GM12875 (cell line): ENCODE data around the gene GALNT13.

Experiments
- H3K4me3 ChIP-seq: one replicate; pipeline ENCODE4 v1.5.1; 2011; ENCODE audit warnings: low read depth, low read length, control low read depth
- CTCF ChIP-seq: IDR thresholded peaks from 2 replicates; pipeline ENCODE4 v1.5.1; 2011; ENCODE audit warnings: low read depth, mild to moderate bottlenecking, control low read depth, inconsistent platforms, low read length, moderate library complexity, borderline replicate concordance; ENCODE audit not compliant: insufficient read depth

Gene GALNT13

DNA sequence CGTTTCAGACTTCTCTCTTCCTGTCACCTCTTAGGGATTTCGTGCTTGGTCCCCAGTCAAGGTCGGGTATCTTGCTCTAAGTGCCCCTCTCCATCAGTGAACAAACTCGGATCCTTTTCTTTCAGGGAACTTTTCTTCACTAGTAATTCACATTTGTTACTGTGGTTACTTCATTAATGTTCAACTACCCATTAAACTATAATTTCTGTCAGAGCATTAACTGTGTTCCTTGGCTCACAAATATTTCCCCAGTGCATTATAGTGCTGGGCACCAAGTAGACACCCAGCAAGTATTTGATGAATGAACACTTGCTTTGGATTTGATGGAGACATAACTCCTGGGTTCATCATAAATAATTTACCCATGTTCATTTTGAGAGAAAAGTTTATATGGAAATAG is 617.1 kb downstream of the GALNT13 start:
- no peak overlapping the region for H3K4me3 ChIP-seq
- no peak for TF ChIP-seq CTCF

DNA sequence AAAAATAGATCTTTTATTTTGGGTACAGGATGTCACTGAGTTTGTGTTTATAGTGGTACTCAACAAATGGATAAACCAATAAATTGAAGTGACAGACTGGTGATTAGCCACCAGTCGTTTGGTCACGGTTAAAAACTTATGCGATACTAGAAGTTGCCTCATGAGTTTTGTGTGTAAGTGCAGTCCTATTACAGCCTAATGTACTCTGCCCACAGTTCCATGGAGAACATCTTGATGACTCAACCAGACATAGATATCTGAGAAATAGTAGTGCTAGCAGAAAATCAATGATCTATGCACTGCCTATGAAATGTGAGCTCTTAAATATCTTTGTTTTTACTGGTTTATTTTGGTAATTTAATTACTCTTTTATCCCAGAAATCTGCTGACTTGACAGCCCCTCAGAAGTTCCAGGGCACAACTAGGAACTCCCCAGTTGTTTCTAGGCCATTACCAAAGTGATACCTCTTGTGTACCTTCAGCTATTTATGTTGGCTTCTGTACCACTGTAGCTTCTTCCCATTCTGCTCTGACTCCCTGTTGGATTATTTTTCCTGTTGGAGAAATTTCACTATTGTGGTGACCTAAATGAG is 617.6 kb downstream of the GALNT13 start:
- H3K4me3 ChIP-seq = no peak overlapping the region
- no peak for TF ChIP-seq CTCF

GRCh38 chr2:154490530-154490929 is 618.8 kb downstream of the GALNT13 start:
- no peak for TF ChIP-seq CTCF
- H3K4me3 ChIP-seq = no peak overlapping the region

DNA sequence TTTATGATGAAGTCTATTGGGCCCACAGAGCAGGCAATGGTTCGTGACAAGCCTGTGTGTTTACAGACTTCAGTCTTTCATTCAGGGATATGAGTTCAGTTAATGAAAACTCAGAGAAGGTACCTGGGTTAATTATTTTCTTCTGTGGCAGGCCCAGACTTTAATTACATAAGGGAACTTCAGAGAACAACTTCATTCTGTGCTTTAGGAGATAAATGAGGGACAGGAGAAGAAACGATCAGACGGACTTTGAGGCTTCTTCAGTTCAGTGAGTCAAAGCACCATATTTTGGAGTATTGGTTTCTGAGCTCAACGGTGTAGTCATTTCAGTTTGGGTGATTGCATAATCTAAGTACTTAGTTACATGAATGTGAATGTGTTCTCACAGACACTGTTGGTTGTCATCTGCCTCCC is 623.7 kb downstream of the GALNT13 start:
- H3K4me3 ChIP-seq = no peak overlapping the region
- TF ChIP-seq CTCF = no peak

DNA sequence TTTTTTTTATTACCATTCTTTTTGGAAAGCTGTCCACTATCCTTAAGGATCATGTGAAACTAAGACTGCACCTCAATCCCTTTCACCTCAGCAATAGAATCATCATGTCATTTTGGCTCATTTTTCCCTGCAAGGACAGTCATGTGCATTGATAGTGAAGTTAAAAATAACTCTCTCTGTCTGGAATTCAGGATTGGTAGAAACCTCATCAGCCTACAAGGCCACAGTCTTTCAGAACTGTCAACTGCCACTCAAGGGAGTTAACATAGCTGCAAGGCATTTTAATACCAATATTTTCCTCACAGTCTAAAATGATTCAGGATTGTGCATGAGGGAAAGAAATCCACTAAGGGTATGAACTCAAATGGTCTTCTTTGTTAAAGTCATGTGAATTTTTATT is 625.3 kb downstream of the GALNT13 start:
- no peak for TF ChIP-seq CTCF

More for the DNA sequence above, 625.3 kb downstream of the GALNT13 start:
- H3K4me3 ChIP-seq = no peak overlapping the region
